Fibroblast of skin of left quadriceps (primary cell): ENCODE measurements around the gene CDH2.

ENCODE experiments used
- DNase-seq, 2 experiments: peaks; one replicate each; pipeline ENCODE4 v3.0.0-alpha.2; 2013; ENCODE audit warnings: low read depth in 2 of 2

CDH2 gene

DNA sequence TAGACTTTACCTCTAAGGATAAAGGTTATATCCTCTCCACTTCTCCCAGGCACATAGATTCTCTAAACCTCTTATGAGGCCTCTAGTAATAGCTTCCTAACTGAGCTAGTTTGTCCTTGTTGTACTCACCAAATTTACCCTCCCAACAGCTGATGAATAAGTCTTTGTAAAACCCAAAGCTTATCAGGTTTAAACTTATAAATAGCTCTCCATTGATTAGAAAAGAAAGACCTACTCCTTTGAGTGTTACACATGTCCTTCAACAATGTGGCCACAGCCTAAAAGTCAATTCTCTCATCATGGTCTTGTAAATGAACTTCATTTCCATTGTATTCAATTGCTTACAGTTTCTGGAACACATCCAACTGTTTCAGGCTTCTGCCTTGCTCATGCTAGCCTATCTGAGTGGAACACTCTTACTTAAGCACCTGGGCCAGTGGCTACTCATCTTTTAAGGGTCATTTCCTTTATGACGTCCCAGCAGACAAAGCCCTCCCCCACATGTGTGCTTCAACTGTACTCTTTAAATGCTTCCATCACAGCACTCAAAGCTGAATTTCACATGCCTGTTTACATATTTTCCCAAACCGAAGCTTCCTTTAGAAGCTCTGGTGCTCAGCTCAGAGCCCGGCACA lies 131.6 kb downstream of the CDH2 start:
- DNase-seq: no peak

GRCh38 chr18:28044036-28044435 lies 132.9 kb downstream of the CDH2 start:
- no peak for DNase-seq

GRCh38 chr18:28043631-28044030 lies 133.3 kb downstream of the CDH2 start:
- DNase-seq: no peak

- no peak for DNase-seq
These were observed 135.6 kb downstream of the CDH2 start for GRCh38 chr18:28041366-28041765.

DNA sequence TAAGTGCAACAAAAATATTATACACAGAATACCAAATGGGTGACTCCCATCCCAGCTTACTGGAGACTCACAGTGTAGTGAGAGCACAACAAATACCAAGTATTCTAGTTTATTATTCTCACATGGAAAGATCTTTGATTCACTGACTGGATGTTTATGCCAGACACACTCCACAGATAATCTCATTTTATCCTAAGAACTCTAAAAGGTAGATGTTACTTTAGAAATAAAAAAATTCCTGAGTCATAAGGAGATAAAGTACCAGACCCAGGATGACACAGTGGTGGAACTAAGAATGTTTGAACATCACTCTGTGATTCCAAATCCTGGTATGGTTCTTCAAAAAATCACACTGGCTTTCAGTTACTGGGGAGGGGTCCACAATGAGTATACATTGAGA lies 136.2 kb downstream of the CDH2 start:
- DNase-seq: no peak

- DNase-seq: no peak
These were observed 136.7 kb downstream of the CDH2 start for GRCh38 chr18:28040211-28040610.

DNA sequence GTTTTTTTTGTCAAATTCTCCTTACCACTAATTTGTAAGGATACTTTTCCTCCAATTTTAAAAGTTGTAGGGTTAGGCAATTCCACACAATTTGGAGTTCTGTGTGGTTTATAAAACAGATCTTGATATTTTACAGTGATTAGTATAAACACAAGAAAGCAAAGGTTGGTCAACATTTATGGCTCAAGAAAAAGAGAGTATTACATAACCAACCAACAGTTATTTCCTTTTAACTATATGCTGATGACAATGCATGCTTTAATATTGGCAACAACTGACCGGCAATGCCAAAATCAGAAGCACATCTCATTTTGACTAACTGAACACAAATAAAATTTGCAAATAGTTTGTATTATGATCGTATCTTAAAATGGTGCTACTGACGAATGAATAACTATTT lies 137.2 kb downstream of the CDH2 start:
- DNase-seq: no peak

GRCh38 chr18:28039078-28039477 lies 137.9 kb downstream of the CDH2 start:
- DNase-seq: no peak

DNA sequence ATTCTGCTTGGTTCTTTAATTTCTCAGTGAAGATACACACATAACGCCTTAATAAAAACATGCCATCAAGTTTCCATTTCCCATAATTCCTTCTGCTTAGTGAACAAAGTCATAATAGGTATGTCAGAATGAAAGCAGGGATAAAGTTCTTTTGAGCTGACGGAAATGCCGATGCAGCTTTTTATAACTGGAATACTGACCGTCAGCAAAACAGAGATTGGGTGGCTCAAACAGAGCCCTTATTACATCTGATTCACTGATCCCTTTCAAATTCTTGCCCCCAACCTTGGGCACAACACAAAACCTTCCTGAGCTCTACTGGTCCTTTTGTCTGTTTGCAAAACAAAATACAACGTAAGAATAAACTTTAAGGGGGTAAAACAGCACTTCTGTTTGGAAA lies 140.4 kb downstream of the CDH2 start:
- DNase-seq: no peak

DNA sequence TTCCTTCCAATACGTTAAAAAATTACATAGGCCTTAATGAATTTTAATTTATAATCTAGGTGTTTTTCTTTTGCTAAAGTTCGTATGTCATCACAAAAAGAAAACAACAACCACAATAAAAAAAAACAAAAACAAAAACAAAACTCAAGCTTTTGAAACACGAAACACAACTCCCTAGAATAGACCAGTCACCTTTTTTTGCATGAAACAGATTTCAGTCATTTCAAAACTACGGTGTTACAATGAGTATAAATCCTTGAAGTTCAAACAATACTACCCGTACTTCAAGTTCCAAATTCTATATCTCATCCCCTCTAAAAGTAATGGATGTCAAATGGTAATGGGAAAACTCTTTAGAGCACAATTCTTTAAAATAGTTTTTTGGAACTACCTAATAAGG lies 142.4 kb downstream of the CDH2 start:
- DNase-seq: no peak

DNA sequence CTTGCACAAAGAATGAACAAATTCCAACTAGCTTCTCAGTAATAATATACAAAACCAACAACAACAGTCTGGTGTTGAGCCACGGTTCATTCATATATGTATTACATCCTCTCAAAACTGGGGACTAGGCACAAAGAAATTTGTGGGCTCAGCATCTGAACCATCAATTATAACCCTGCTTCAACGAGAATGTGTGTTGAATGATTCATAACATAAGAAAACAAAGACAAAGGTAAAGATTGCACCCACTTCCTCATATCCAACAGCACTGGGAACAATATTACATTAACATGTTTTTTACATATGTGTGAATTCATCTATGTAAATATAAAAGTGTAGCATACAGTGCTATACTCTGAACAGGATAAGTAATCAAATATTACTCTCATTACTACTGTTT lies 144.8 kb downstream of the CDH2 start:
- no peak for DNase-seq

- no peak for DNase-seq
These were observed 146.5 kb downstream of the CDH2 start for GRCh38 chr18:28030458-28030857.

- no peak for DNase-seq
These were observed 149.2 kb downstream of the CDH2 start for GRCh38 chr18:28027755-28028154.

DNA sequence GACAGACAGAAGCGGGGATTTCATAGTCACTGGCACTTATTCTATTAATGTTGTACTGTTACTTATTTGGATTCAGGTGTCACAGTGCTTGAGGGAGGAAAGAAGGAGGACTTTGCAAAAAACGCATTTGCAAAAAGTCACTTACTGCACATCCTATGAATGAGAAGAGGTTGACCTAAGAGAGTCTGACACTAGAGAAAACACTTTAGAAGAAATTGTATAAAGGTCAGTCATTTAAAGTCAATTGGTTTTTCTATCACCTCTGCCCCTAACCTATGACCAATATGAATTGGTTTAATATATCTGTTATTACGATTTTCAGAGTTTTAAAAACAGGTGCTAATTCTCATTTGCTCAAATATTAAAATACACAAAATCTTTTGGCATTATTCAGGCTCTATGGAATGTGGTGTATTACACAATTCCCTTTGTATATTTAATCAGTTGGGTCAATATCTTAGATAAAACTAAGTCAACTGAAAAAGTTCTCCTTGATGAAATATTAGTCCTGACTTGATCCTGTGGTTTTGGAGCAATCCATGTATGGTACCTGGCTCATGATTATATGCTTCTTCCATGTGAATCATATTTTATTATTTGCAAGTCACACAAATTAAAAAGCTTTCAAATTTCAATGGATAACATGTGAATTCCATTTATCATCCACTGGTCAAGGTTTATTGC lies 157.4 kb downstream of the CDH2 start:
- no peak for DNase-seq

DNA sequence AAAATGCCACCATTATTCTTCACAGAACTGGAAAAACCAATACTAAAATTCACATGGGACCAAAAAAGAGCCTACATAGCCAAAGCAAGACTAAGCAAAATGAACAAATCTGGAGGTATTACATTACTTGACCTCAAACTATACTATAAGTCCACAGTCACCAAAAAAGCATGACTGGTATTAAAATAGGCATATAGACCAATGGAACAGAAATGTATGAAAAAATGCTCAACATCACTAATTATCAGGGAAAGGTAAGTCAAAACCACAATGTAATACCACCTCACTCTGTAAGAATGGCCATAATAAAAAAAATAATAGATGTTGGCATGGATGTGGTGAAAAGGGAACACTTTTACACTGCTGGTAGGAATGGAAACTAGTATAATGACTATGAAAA lies 158.6 kb downstream of the CDH2 start:
- DNase-seq: no peak

DNA sequence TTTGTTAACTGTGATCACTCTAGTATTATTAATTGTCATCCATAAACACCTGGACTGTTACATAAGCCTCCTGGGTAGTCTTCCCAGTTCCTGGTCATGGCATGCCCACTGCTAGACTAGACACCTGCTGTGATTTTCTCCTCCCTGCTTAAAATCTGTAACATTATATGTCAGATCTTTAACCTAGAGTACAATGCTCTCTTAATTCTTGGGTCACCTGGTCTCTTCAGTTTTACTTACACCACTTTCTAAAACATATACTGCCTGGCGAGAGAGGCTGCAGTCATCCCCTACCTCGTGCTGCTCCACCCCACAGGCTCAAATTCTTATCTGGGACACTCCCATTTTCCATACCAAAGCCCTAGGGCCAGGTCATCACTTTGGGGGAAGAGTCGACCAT lies 161.3 kb downstream of the CDH2 start:
- no peak for DNase-seq

GRCh38 chr18:28013066-28013465 lies 163.9 kb downstream of the CDH2 start:
- DNase-seq: no peak

DNA sequence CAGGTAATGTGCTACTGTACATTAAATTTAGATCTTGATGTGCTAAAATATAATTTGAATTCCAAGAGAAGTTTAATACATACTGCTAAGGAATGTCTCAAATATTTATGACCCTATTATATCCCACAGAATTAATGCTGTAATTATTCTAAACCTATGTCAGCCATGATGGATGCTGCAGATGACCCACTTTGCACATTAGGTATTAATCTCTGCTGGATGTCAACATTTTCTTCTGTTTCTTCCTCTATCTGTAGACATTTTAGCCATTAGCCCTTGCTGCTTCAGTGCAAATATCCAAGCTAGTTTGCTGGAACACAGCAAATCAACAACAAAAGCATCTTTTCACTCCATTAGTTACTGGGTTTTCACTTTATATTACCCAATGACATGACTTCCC lies 164.6 kb downstream of the CDH2 start:
- DNase-seq: no peak

- no peak for DNase-seq
These were observed 167.3 kb downstream of the CDH2 start for GRCh38 chr18:28009589-28009988.

DNA sequence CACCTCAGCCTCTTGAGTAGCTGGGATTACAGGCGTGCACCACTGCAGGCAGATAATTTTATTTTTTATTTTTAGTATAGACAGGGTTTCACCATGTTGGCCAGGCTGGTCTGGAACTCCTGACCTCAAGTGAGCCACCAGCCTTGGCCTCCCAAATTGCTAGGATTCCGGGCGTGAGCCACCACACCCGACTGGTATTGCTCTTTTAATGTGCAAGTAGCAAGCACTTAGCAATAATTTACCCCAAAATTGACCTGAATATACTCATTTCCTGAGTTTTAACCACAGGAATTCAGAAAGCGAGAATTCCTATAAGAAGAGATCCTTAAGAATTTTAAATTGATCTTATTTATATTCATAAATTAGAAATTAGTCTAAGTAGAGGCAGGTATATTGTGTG lies 169.1 kb downstream of the CDH2 start:
- DNase-seq: no peak

- DNase-seq: no peak
These were observed 171.8 kb downstream of the CDH2 start for GRCh38 chr18:28005164-28005563.

- DNase-seq: no peak
These were observed 172.3 kb downstream of the CDH2 start for GRCh38 chr18:28004606-28005005.

DNA sequence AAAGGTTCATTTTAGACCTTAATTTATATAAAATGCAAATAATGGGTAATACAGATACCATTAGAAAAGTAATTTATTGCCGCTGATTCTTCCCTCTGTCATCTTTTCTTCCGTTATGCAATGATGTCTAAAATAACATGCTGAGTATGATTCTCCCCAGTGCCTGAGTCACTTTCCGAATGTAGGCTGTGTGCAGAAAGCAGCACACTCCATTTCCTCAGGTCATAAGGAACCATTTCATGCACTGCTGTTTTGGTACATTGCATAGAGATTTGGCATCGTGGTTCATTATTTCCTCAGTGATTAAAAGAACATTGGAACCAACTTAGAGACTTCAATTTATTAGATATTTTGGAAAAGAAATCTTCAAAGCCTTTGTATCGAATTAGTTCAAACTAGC lies 173.5 kb downstream of the CDH2 start:
- DNase-seq: no peak

DNA sequence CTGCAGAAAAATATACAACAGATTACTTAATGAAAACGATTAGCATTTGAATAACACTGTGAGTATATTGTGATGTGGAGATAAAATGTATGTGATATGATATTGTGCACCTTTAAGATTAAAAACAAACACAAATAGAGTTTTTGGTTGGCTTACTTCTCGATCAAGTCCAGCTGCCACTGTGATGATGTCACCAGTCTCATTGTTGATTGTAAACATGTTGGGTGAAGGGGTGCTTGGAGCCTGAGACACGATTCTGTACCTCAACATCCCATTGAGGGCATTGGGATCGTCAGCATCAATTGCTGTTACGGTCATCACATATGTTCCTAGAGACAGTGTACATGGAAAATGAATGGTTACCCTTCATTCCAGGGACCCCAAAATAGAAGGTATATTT lies 174.1 kb downstream of the CDH2 start:
- no peak for DNase-seq
